BE2C (cell line): ENCODE measurements around the gene FBN1.

ENCODE experiments used
- DNase-seq: peaks from one replicate; pipeline ENCODE4 v3.0.0-alpha.2; 2020
- H3K27me3 ChIP-seq: fragments of 250-450 bp; sonication (Bioruptor Pico); 2 replicates; pipeline ENCODE4 v1.5.1; 2020; ENCODE audit warnings: mild to moderate bottlenecking
- H3K36me3 ChIP-seq: fragments of 250-450 bp; sonication (Bioruptor Pico); 2 replicates; pipeline ENCODE4 v1.5.1; 2020; ENCODE audit warnings: mild to moderate bottlenecking
- H3K4me1 ChIP-seq: fragments of 250-450 bp; sonication (Bioruptor Pico); 2 replicates; pipeline ENCODE4 v1.5.1; 2020
- H3K4me3 ChIP-seq: 2 replicates; pipeline ENCODE4 v1.5.1; 2011; ENCODE audit warnings: low read depth, low read length
- H3K9me3 ChIP-seq: fragments of 250-450 bp; sonication (Bioruptor Pico); 2 replicates; pipeline ENCODE4 v1.5.1; 2020
- TF ChIP-seq, protein P1 (sequence below): IDR thresholded peaks from 2 replicates; pipeline ENCODE4 v1.5.1; 2012; ENCODE audit warnings: mild to moderate bottlenecking, low read depth, low read length

The FBN1 gene

DNA sequence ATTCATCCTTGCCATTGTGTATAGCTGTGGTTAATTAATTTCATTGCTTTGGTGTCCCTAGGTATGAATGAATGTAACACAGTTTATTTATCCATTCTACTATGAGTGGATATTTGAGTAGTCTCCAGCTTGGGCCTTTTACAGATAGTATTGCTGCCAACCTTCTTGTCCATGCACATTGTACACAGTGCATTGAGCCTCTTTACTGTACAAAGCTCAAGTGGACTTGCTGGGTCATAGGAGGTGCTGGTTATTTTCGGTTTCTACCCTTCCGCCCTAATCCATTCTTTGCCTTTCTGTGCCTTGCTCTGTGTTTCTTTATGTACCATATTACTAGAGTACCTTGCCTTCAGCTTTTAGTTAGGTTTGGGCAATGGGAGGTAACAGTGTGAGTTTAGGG, 253.6 kb downstream of the FBN1 start:
- Histone ChIP-seq H3K4me3 (no peak overlapping the region), H3K4me1 (no peaks in the 10 kb centered on the region; the same call in 1 of the 2 replicates), H3K9me3 (no peaks in the 10 kb centered on the region), H3K27me3 (no peaks in the 10 kb centered on the region), H3K36me3 (no peaks in the 10 kb centered on the region)
- DNase-seq = no peak
- TF ChIP-seq, protein P1, sequence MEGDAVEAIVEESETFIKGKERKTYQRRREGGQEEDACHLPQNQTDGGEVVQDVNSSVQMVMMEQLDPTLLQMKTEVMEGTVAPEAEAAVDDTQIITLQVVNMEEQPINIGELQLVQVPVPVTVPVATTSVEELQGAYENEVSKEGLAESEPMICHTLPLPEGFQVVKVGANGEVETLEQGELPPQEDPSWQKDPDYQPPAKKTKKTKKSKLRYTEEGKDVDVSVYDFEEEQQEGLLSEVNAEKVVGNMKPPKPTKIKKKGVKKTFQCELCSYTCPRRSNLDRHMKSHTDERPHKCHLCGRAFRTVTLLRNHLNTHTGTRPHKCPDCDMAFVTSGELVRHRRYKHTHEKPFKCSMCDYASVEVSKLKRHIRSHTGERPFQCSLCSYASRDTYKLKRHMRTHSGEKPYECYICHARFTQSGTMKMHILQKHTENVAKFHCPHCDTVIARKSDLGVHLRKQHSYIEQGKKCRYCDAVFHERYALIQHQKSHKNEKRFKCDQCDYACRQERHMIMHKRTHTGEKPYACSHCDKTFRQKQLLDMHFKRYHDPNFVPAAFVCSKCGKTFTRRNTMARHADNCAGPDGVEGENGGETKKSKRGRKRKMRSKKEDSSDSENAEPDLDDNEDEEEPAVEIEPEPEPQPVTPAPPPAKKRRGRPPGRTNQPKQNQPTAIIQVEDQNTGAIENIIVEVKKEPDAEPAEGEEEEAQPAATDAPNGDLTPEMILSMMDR = no peak

DNA sequence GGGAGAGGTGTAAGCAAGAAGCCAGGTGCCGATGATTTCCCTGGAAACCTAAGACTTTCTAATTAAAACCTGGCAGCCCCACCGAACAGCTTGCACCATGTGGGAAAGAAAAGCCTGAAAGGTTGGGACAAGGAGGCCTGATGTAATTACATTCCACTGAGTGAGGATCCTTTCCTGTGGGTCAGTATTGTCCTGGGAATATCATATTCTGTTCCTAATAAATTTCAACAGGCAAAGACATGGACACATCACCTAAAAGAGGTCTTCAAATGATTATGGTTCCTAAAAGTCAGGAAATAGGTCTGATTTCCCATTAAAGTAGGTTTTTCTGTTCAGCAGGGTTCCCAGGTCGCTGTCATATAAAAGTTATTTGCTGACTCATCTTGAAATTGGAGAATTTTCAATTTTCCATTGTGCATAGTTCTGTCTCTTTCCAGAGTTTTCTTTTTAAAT, 255.8 kb downstream of the FBN1 start:
- H3K36me3 ChIP-seq = no peaks in the 10 kb centered on the region
- no peaks in the 10 kb centered on the region; the same call in 1 of the 2 replicates for H3K4me1 ChIP-seq
- no peaks in the 10 kb centered on the region for H3K27me3 ChIP-seq
- no peak for DNase-seq
- no peak overlapping the region for H3K4me3 ChIP-seq
- TF ChIP-seq, protein P1 = no peak
- no peaks in the 10 kb centered on the region for H3K9me3 ChIP-seq

GRCh38 chr15:48388910-48389309, 256.6 kb downstream of the FBN1 start:
- Histone ChIP-seq H3K4me3 (no peak overlapping the region), H3K27me3 (no peaks in the 10 kb centered on the region), H3K36me3 (no peaks in the 10 kb centered on the region), H3K4me1 (no peaks in the 10 kb centered on the region; the same call in 1 of the 2 replicates), H3K9me3 (no peaks in the 10 kb centered on the region)
- TF ChIP-seq, protein P1 = no peak
- DNase-seq = no peak

GRCh38 chr15:48388016-48388851, 257.3 kb downstream of the FBN1 start:
- Histone ChIP-seq H3K27me3 (no peaks in the 10 kb centered on the region), H3K36me3 (no peaks in the 10 kb centered on the region), H3K9me3 (no peaks in the 10 kb centered on the region), H3K4me3 (no peak overlapping the region), H3K4me1 (no peaks in the 10 kb centered on the region; the same call in 1 of the 2 replicates)
- no peak for DNase-seq
- TF ChIP-seq, protein P1 = no peak

GRCh38 chr15:48385031-48385830, 260.3 kb downstream of the FBN1 start:
- no peak for DNase-seq
- Histone ChIP-seq H3K4me1 (no peaks in the 10 kb centered on the region), H3K4me3 (no peak overlapping the region), H3K9me3 (no peaks in the 10 kb centered on the region), H3K27me3 (no peaks in the 10 kb centered on the region), H3K36me3 (no peaks in the 10 kb centered on the region)
- TF ChIP-seq, protein P1 = no peak
